Cortex of kidney (tissue), 1 donor: ENCODE measurements around the gene MLC1.

Source experiments
- DNase-seq: peaks from one replicate; lab custom pipeline; 2025; lab: John Stamatoyannopoulos, UW

The MLC1 gene

DNA sequence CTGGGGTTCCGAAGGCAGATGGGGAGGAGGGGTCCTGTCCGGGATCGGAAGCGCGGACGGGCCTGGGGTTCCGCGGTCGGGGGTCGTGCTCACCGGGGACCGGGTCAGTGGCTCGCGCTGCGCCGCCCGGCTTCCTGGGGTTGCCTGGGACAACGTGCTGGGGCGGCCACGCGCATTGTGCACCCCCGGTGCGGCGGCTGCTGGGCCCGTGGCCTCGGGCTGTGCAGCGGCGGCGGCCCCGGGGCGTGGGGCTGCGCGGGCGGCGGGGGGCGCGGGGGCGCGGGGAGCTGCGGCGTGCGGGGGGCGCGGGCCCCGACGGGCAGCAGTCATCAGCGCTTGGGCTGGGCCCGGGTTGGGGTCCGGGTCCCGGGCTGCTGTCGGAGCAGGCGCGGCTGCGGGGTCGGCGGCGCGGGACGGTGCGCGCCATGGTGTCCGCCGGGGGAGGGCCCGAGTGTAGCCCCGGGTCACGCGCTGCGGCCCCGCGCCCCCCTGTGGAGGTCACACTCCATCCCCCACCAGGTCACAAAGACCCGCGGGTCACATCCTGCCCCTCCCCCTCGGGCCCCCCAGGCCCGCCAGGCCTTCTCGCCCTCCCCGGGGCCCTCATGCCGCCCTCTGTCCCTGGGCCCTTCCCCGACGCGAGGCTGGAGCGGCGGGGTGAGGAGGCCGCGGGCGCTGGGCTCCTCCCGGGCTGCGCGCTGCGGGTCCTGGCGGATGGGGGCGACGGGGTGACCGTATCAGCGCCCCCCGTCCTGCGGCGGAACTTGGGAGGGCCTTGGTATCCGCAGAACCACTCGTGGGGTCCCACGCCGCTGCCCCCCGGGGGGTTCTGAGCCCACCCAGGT, 26.9 kb downstream of the MLC1 start, which contains the start of gene TTLL8:
TTLL8 (minus strand) TSS at position 238 of the 845 bp plus-strand sequence.
- DNase-seq: no peak

DNA sequence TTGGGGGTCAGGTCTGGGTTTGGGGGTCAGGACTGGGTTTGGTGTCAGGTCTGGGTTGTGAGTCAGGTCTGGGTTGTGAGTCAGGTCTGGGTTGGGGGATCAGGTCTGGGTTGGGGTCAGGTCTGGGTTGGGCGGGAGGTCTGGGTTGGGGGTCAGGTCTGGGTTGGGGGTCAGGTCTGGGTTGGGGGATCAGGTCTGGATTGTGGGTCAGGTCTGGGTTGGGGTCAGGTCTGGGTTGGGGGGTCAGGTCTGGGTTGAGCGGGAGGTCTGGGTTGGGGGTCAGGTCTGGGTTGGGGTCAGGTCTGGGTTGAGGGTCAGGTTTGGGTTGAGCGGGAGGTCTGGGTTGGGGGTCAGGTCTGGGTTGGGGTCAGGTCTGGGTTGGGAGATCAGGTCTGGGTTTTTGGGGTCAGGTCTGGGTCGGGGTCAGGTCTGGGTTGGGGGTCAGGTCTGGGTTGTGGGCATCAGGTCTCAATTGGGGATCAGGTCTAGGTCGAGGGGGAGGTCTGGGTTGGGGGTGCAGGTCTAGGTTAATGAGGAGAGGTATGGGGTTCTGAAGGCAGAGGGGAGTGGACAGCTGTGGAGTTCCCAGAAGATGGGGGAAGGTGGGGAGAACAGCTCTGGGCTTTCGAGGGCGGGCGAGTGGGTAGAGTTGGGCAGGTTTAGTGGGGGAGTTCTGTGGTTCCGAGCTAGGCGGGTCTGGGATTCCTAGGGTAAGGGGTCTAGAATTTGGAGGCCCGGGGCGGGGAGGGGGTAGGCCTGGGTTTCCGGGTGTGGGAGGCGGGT, 27.8 kb downstream of the MLC1 start:
- DNase-seq: no peak

DNA sequence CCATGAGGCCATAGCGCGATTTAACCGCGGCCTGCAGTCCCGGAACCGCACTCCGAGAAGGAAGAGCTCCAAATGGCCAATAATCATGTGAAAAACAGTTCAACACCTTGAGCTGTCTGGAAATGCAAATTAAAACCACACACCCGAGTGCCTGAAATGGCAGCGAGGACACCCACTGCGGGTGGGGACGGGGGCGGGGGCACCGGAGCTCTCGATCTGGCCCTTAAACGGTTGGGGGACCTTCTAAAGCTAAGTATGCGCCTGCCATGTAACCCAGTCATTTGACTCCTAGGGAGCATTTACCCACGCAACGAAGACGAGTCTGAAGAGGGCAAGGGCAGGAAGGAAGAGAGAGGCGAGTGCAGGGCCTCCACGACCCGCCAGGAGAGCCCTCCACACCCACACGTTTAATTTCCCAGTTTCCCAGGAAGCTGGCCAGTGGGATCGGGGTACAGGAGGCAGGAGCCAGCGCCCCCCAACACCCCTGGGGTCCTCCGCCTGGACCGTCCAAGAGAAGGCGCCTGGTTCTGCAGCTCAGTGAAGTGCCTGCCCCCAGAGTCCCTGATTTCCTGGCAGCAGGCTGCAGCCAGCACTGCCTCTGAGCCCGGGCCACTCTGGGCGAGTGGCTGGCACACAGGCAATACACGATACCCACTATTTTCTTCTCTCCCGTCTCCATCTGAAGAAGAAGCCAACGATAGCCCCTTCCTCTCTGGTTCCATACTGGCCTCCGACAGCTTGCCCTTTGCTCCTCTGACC, 28.8 kb downstream of the MLC1 start:
- no peak for DNase-seq

DNA sequence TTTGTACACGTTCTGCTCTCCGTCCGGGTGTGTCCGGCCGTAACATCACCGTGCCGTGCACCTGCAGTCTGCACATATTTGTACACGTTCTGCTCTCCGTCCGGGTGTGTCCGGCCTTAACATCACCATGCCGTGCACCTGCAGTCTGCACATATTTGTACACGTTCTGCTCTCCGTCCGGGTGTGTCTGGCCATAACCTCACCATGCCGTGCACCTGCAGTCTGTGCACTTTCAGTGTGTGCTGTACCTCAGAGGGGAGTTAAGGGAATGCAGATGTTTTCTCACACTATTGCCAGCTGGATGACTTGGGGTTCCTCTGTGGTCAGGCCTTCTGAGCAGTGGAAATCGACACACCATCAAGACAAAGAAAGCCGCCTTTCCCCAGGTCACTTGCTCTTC, 31.4 kb downstream of the MLC1 start:
- DNase-seq: no peak

DNA sequence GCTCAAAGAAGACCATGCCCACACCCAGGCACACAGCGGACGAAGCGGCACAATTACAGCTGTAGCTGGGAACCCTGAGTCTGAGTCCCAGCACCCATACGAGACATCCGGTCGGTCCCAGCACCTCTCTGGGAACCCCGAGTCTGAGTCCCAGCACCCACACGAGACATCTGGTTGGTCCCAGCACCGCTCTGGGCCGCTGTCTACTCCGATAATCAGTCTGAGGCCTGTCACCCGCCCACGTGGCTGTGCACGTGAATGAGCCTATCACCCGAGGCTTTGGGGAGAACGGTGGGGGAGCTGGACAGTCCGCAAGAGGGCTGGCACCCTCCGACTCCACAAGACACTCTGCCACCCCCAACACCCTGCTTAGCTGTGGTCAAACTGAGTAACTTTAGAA, 33.3 kb downstream of the MLC1 start:
- no peak for DNase-seq

DNA sequence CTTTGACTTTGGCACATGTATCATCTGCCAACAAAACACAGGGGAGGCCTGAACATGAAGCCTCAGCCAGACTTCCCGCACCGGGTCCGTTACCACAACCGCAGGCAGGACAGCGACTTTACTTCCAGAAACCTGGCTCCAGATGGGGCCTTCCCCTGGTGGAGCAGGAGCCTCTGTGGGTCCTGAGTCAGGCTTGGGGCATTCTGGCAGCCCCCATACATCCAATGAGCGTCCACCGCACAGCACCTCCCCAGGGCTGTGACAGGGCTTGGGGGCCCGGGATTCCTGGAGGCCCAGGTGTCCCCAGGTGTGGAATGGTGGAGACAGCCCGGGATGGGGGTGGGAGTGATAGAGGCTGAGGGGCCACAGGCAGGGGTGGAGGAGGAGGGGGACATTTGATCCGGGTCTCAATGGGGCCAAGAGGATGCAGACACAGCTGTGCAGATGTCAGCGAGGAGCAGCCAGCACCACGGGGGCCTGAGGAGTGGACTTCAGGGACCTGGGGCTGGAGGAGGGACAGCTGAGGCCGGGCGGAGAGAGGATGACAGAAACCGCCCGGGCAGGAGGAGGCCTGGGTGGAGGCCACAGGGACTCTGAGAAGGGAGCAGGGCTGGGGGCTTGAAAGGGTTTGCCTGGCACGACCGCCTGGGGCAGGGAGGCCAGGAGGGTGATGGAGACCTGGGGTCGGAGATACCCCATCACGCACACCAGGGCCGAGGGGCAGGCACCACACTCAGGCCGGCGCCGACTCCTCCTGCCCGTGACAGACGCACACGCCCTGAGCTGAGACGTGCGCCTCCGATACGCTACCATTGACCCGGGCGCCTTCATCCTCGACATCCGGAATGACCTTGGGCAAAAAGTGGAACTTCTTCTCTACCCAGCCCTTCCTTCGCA, 35.7 kb downstream of the MLC1 start:
- DNase-seq: no peak

DNA sequence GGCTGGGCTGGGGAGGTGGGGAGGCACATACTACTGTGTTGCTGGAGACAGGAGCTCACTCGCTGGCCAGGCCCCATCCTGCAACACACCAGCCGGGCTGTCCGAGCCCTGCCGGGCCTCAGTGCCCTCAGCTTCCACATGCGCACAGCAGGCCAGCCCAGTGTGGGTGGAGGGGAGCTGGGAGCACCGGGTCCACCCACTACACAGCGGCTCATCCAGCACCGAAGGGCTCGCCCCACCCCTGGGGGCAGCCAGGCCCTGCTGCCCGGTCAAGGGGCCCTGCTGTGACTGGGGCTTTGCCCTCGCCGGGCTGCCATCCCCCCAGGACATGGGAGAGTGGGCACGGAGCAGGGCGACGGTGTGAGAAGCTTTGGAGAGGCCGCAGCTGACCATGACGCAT, 36.4 kb downstream of the MLC1 start:
- no peak for DNase-seq

DNA sequence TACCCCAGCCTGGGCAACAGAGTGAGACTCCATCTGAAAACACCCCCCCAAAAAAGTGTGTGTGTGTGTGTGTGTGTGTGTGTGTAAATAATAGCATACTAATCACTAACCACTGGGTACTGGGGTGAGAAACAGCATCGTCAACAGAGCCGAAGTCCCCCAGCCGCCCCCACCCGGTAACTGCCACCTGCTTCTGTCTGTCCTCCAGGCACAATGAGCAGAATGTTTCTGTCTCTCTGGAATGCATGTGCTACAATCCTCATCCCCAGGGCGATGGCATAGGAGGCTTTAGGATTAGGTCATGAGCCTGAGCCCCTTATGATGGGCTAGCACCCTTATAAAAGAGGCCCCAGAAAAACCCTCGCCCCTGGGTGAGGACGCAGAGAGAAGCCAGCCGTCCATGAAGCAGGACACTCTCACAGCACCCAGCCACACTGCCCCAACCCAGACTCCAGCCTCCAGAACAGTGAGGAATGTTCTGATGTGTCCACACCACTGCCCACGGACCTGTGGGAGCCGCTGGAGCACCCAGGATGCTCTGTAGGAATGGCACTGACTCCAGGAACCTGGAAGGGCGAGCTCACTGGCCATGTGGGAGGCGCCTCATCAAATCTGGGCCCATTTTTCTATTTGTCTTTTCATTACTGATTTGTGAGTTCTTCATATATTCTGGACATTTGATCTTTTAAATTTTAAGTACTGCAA, 37.0 kb downstream of the MLC1 start:
- no peak for DNase-seq

DNA sequence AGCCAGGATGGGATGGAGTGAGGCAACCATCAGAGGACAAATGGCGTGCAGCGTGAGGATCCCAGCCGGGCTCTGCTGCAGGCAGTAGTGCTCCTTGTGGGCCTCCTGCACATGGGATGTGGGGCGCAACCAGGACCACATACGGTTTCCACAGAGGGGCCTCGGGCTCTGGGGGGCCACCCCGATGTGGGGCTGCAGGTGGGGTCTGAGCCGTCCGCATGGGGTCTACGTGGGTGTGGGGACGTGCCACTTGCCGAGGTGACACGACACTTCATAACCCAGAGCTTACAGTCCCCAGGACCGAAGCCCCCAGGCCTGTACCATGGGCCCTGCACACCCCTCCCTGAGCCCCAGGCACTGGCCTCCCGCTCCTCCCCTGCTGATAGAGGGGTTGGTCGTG, 37.9 kb downstream of the MLC1 start:
- no peak for DNase-seq

DNA sequence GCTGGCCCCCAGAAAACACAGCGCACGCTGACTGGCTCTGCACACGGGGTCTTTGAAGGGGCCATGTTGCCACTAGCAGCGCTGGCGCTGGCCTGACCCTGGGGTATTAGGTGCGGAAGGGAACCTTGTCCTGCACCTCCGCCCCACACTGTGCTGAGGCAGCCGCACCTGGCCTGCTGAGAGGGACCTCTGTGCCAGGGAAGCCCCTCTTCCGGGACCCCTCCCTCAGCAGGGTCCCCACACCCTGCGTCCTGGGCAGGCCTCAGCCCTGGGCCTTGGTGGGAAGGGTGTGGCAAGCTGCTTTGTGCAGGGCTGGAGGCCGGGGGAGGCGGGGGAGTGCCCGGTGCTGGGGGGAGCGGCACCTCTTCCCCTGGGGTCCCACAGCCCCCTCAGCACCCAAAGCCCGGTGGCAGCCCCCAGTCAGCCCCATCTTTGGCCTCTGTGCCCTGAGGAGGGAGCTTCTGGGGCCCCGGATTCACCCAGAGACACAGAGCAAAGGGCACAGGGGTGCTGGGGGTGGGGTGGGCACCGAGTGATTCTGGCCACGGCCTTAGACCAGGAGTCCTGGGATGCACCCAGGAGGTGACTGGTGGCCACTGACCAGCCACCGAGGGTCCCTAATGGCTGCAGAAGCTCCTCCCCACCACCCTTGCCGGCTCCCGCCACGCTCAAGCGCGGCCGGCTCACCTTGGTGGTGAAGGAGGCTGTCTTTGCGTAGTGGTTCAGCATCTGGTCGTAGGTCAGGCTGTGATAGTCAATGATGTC, 38.6 kb downstream of the MLC1 start:
- no peak for DNase-seq

DNA sequence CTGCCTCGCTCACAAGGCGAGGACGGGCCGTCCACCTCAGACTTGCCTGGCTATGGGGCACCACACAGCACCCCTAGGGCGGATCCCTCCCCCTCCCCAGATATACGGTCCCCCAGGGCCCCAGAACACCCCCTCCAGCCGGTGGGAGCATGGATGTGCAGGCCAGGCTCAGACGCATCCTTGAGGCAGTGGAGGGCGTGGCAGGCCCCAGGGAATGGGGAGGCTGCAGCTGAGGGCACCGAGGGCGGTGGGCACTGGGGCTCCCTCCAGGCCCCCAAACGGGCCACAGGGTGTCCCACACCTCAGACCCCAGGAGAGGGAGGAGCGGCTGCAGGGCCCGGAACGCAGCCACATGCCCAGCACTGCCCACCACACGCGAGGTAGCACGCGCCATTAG, 39.2 kb downstream of the MLC1 start:
- DNase-seq: no peak

DNA sequence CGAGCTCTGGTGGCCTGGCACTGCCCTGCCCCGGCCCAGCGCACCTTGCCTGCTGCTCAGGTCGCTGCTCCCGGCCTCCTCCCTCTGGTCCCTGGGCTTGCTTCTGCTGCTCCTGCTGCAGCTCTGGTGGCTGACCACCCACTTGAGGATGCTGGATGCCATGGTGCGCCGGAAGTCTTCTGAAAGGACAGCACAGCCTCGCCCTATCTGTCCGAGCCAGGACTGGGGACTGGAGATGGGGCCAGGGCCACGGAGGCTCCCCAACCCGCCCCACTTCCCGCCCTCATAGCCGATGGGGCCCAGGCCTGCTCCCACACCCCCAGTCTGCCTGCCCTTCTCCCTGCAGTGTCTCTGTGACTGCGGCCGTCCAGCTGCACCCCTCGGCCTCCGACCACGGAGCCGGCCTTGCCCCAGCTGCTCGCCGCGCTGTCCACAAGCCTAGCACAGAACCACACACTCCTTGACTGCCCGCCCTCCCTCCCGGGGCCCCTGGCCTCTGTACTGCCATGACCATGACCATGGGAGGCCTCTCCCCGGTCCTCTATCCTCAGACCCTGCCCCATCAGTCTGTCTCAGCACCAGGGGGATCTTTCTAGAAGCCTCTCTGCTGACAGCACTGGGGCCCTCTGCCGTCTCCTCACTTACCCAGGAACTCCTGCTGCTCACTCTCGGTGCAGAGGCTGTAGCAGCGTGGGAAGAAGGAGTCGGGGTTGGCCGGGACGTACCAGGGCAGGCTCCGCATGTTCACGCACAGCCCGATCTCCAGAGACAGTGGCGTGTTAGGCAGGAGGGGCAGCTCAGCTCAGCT, 39.8 kb downstream of the MLC1 start:
- no peak for DNase-seq

DNA sequence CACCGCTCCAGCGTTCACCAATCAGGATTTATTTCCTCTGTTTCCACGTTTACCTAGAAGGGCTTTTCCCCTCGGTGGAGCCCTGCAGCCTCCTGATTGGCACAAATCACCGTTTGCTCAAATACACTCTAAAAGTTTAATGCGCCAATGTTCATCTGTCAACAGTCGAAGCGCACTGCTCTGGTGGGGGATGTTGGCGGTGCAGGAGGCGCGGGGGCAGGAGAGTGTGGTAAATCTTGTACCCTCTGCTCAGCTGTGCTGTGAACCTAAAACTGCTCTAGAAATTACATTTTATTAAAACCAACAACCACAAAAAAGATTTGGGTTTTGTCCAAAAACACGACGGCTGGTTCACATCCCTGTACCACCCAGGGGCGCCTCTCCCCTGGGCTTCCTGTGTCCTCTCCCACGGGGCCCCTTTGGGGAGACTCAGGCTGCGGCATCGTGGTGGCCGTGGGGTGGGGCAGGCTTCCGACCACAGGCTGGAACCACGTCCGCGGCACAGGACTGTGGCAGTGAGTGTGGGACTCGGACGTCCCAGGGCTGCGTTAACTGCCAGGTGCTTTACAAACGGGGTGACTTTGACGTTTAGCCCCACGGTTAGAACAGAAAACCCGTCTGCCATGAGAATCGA, 40.6 kb downstream of the MLC1 start:
- no peak for DNase-seq

DNA sequence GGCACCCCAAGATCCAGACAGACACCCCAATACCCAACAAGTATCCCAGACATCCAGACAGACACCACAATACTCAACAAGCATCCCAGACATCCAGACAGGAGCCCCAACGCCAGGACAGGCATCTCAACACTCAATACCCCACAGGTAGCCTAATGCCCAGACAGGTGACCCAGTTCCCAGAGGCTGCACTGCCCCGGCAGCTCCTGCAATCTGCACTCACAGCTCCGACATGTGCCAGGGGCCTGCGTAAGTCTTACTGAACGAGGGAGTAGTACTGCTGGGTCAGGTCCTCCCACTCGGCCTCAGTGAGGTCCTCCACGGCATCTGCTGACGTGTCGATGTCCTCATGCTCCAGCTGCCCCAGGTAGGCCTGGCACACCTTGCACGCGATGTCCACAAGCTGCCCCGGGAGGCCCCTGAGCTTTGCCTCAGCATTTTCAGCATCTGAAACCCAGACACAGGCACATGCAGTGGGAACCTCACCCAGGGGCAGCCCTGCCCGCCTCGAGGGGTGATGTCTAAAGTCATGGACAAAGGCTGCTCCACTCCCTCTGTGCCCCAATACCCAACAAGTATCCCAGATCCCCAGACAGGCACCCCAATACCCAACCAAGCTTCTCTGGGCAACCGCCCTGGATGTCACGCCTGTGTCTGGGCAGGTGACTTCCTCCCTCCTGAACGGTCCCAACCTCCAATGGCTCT, 43.7 kb downstream of the MLC1 start:
- no peak for DNase-seq

DNA sequence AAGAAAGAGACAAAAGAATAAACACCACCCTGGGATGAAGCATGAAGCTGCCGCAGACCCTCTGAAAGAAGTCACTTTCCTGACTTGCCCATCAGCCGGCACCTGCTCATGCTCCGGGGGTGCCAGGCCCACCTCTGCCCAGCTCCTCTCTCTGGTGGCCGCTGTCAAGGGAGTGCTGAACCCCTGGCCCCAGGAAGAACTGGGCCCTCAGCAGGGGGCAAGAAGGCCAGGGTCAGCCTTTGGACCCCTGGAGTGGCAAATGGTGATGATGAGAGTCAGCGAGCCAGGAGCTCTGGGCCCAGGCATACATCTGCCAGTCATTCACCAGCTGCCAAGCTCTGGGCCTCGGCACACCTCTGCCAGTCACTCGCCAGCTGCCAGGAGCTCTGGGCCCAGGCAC, 44.5 kb downstream of the MLC1 start:
- DNase-seq: no peak

DNA sequence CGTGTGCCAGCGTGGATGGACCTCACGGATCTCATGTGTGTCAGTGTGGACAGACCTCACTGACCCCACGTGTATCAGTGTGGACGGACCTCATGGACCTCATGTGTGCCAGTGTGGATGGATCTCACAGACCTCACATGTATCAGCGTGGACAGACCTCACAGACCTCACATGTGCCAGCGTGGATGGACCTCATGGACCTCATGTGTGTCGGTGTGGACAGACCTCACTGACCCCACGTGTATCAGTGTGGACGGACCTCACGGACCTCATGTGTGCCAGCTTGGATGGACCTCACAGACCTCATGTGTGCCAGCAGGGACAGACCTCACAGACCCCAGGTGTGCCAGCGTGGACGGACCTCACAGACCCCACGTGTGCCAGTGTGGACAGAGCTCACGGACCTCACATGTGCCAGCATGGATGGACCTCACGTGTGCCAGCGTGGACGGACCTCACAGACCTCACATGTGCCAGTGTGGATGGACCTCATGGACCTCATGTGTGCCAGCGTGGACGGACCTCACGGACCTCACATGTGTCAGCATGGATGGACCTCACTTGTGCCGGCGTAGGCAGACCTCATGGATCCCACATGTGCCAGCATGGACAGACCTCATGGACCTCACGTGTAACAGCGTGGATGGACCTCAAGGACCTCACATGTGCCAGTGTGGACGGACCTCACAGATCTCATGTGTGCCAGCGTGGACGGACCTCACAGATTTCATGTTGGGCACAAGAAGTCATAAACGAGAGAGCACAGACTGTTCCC, 45.4 kb downstream of the MLC1 start:
- no peak for DNase-seq

DNA sequence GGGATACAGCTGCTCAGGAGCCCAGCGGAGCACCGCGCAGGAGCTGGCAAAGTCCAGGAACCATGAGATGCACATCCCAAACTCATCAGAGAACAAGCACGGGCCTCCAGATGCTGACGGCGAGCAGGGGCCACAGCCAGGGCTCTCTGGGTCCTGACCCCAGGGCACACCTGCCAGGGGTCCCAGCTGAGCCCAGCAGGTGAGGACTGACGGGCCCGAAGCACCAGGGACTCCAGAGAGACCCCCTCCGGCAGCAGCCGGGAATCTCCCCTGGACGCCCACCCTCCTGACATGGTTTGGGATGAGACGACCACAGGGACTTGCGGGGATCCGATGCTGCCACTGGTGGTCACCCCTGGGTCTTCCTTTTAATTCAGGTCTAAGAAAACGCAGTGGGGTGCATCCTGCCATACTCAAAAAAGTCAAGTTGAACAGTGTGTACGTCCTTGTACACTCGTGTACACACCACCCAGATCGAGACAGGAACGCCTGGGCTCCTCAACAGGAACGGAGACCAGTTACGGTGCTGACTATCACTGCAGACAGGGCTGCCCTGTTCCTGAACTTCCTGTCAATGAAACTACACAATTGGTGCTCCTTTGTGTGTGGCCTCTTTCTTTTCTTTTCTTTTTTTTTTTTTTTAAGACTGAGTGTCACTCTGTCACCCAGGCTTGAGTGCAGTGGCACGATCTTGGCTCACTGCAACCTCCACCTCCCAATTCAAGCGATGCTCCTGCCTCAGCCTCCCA, 49.1 kb downstream of the MLC1 start:
- no peak for DNase-seq
